Measurements from ENCODE around the gene DCC. TPM values are rescaled to one million over a fixed set of nuclear protein-coding genes. Genes with fewer than 3 reads are reported as not detected.

Gene DCC
- polyA plus RNA-seq, 2 of the 4 experiments (the other 2 are of a cell fraction) = 0.12 TPM; not detected in 1

- Histone ChIP-seq H3K27ac (no peak overlapping the region), H3K4me1 (no peaks in the 10 kb centered on the region), H3K4me3 (no peak overlapping the region), H3K9me3 (no peaks in the 10 kb centered on the region), H3K4me2 (no peak overlapping the region)
- ATAC-seq (no peak), FAIRE-seq (no peak), DNase-seq (ENCODE audit: low read depth in 1 of 2, low spot score in 1 of 2) (no peak)
- POLR2A ChIA-PET = no interaction called here
- no peak for TF ChIP-seq SMC3 (IDR thresholded peaks at IDR 0.05)
- no peak for TF ChIP-seq ELK1 (IDR thresholded peaks at IDR 0.05; ENCODE audit: low read depth, low read length)
- no peak for TF ChIP-seq RCOR1 (IDR thresholded peaks at IDR 0.05; ENCODE audit: low read depth, low read length)
- TF ChIP-seq KDM5A (IDR thresholded peaks at IDR 0.05) = no peak
- TF ChIP-seq, protein P1, sequence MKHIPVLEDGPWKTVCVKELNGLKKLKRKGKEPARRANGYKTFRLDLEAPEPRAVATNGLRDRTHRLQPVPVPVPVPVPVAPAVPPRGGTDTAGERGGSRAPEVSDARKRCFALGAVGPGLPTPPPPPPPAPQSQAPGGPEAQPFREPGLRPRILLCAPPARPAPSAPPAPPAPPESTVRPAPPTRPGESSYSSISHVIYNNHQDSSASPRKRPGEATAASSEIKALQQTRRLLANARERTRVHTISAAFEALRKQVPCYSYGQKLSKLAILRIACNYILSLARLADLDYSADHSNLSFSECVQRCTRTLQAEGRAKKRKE (CRISPR knock-in tag; IDR thresholded peaks at IDR 0.05; ENCODE audit: low read depth) = no peak
- CTCF ChIA-PET = no interaction called here
- 4% methylated on average over 3 of the region's 3 CpGs for WGBS (ENCODE audit: missing lambda C conversion rate)
These were observed 885.7 kb downstream of the DCC start for GRCh38 chr18:53225567-53226325.

- Histone ChIP-seq H3K27ac (no peak overlapping the region), H3K9me3 (no peaks in the 10 kb centered on the region), H3K4me3 (no peak overlapping the region), H3K4me2 (no peak overlapping the region), H3K4me1 (no peaks in the 10 kb centered on the region)
- FAIRE-seq (no peak), DNase-seq (ENCODE audit: low read depth in 1 of 2, low spot score in 1 of 2) (no peak), ATAC-seq (no peak)
- POLR2A ChIA-PET = no interaction called here
- WGBS (ENCODE audit: missing lambda C conversion rate) = 6% methylated on average over 1 of the region's 1 CpG
- TF ChIP-seq FOSB (CRISPR knock-in tag; IDR thresholded peaks at IDR 0.05) (no peak), POLR2A (IDR thresholded peaks at IDR 0.05; ENCODE audit: low read length) (no peak), RNF2 (IDR thresholded peaks at IDR 0.05; ENCODE audit: borderline replicate concordance, low read depth) (no peak), HEYL (CRISPR knock-in tag; IDR thresholded peaks at IDR 0.05) (no peak), CHD4 (IDR thresholded peaks at IDR 0.05; ENCODE audit: borderline replicate concordance) (no peak), REST (IDR thresholded peaks at IDR 0.05) (no peak), KDM1A (IDR thresholded peaks at IDR 0.05; ENCODE audit: low read depth) (no peak), RAD21 (conservative IDR thresholded peaks at IDR 0.05 in 1 of 2, IDR thresholded peaks at IDR 0.05 in 1 of 2) (no peak), PHF8 (IDR thresholded peaks at IDR 0.05; ENCODE audit: borderline replicate concordance, low read depth) (no peak)
- TF ChIP-seq, protein P2, sequence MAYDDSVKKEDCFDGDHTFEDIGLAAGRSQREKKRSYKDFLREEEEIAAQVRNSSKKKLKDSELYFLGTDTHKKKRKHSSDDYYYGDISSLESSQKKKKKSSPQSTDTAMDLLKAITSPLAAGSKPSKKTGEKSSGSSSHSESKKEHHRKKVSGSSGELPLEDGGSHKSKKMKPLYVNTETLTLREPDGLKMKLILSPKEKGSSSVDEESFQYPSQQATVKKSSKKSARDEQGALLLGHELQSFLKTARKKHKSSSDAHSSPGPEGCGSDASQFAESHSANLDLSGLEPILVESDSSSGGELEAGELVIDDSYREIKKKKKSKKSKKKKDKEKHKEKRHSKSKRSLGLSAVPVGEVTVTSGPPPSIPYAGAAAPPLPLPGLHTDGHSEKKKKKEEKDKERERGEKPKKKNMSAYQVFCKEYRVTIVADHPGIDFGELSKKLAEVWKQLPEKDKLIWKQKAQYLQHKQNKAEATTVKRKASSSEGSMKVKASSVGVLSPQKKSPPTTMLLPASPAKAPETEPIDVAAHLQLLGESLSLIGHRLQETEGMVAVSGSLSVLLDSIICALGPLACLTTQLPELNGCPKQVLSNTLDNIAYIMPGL (CRISPR knock-in tag; IDR thresholded peaks at IDR 0.05; ENCODE audit: borderline replicate concordance) = no peak
- CTCF ChIA-PET = no interaction called here
These were observed 894.6 kb downstream of the DCC start for GRCh38 chr18:53234610-53235009.

All from A549 (cell line).